Loucy (cell line): ENCODE results near the gene SLC9A9.

Experiments used
- H2AFZ ChIP-seq: fragments of 200-600 bp; sonication (generic); 2 replicates; pipeline ENCODE4 v1.6.0; 2016; ENCODE audit warnings: antibody characterized with exemption, mild to moderate bottlenecking, low read length, moderate library complexity
- H3F3A ChIP-seq: fragments of 200-600 bp; 2 replicates; pipeline ENCODE4 v1.6.0; 2016; ENCODE audit warnings: antibody characterized with exemption, low read depth, mild to moderate bottlenecking
- H3K27me3 ChIP-seq: fragments of 200-600 bp; sonication (generic); 2 replicates; pipeline ENCODE4 v1.6.1; 2014; ENCODE audit warnings: low read length, mild to moderate bottlenecking; ENCODE audit not compliant: insufficient read depth, poor library complexity, severe bottlenecking
- H3K36me3 ChIP-seq: fragments of 200-600 bp; sonication (generic); 2 replicates; pipeline ENCODE4 v1.6.1; 2016; ENCODE audit warnings: low read length; ENCODE audit not compliant: insufficient read depth
- H3K4me1 ChIP-seq: fragments of 200-600 bp; sonication (generic); 2 replicates; pipeline ENCODE4 v1.5.1; 2014; ENCODE audit warnings: low read length, mild to moderate bottlenecking; ENCODE audit not compliant: insufficient read depth, poor library complexity, severe bottlenecking
- H3K4me2 ChIP-seq: fragments of 200-600 bp; sonication (generic); 2 replicates; pipeline ENCODE4 v1.6.0; 2014; ENCODE audit warnings: antibody characterized with exemption, low read length, low read depth, mild to moderate bottlenecking; ENCODE audit not compliant: poor library complexity, severe bottlenecking
- H3K4me3 ChIP-seq: fragments of 200-600 bp; sonication (generic); 2 replicates; pipeline ENCODE4 v1.5.1; 2014; ENCODE audit warnings: low read length, mild to moderate bottlenecking, mixed read lengths; ENCODE audit not compliant: poor library complexity, severe bottlenecking
- H3K79me2 ChIP-seq: fragments of 200-600 bp; sonication (generic); 2 replicates; pipeline ENCODE4 v1.6.1; 2014; ENCODE audit warnings: low read length; ENCODE audit not compliant: insufficient read depth
- H3K9ac ChIP-seq: fragments of 200-600 bp; sonication (generic); 2 replicates; pipeline ENCODE4 v1.6.0; 2014; ENCODE audit warnings: mild to moderate bottlenecking, low read depth, low read length, moderate library complexity; ENCODE audit not compliant: poor library complexity, severe bottlenecking
- H3K9me2 ChIP-seq: fragments of 200-600 bp; sonication (generic); replicated peaks from 2 replicates; pipeline ENCODE4 v1.6.1; 2016; ENCODE audit warnings: low read depth, low read length, mixed read lengths
- H3K9me3 ChIP-seq: fragments of 200-600 bp; sonication (generic); 2 replicates; pipeline ENCODE4 v1.6.1; 2014; ENCODE audit warnings: mild to moderate bottlenecking, antibody characterized with exemption, low read length, low read depth; ENCODE audit not compliant: insufficient read depth
- H4K20me1 ChIP-seq: fragments of 200-600 bp; sonication (generic); 2 replicates; pipeline ENCODE4 v1.6.0; 2014; ENCODE audit warnings: antibody characterized with exemption, low read length, mild to moderate bottlenecking; ENCODE audit not compliant: insufficient read depth, poor library complexity, severe bottlenecking
- EZH2phosphoT487 ChIP-seq: fragments of 200-600 bp; IDR thresholded peaks from 2 replicates; pipeline ENCODE4 v1.6.1; 2018; ENCODE audit warnings: antibody characterized with exemption, mild to moderate bottlenecking, moderate library complexity, borderline replicate concordance
- TF ChIP-seq, protein P1 (sequence below): fragments of 200-600 bp; sonication (generic); conservative IDR thresholded peaks from 2 replicates; pipeline ENCODE4 v1.5.1; 2014; ENCODE audit warnings: mild to moderate bottlenecking, antibody characterized with exemption, low read length

SLC9A9 gene

DNA sequence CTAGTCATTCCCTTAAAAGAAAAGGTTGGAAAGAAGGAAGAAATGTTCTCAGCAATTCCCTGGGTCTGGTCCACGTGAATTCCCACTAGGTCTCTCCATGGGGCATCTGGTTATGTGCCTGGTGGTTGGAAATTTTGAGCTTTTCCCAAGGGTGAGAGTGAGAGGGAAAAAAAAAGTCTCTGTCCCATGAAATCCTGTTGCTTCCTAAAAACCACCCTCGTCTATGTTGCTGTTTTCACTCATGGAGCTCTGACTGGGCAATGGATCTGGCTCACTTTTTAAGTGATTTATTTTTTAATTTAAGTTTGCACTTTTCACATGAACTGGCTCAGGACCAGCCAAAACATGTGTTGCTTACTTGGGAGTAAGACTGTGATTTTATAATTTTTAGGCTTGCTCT lies 538.6 kb downstream of the SLC9A9 start:
- peaks cover 5% of the 10 kb centered on the region for H3K4me1 ChIP-seq
- no peaks in the 10 kb centered on the region for H3F3A ChIP-seq
- H3K9me3 ChIP-seq: no peaks in the 10 kb centered on the region
- H4K20me1 ChIP-seq: no peaks in the 10 kb centered on the region
- no peaks in the 10 kb centered on the region for H3K9me2 ChIP-seq
- H3K9ac ChIP-seq: no peak overlapping the region
- H3K79me2 ChIP-seq: no peaks in the 10 kb centered on the region
- no peak overlapping the region for H3K4me2 ChIP-seq
- H3K36me3 ChIP-seq: no peaks in the 10 kb centered on the region
- no peak overlapping the region for H3K4me3 ChIP-seq
- H2AFZ ChIP-seq: no peak overlapping the region
- H3K27me3 ChIP-seq: no peaks in the 10 kb centered on the region
- no peak for TF ChIP-seq EZH2phosphoT487
- TF ChIP-seq, protein P1, sequence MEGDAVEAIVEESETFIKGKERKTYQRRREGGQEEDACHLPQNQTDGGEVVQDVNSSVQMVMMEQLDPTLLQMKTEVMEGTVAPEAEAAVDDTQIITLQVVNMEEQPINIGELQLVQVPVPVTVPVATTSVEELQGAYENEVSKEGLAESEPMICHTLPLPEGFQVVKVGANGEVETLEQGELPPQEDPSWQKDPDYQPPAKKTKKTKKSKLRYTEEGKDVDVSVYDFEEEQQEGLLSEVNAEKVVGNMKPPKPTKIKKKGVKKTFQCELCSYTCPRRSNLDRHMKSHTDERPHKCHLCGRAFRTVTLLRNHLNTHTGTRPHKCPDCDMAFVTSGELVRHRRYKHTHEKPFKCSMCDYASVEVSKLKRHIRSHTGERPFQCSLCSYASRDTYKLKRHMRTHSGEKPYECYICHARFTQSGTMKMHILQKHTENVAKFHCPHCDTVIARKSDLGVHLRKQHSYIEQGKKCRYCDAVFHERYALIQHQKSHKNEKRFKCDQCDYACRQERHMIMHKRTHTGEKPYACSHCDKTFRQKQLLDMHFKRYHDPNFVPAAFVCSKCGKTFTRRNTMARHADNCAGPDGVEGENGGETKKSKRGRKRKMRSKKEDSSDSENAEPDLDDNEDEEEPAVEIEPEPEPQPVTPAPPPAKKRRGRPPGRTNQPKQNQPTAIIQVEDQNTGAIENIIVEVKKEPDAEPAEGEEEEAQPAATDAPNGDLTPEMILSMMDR: no peak

DNA sequence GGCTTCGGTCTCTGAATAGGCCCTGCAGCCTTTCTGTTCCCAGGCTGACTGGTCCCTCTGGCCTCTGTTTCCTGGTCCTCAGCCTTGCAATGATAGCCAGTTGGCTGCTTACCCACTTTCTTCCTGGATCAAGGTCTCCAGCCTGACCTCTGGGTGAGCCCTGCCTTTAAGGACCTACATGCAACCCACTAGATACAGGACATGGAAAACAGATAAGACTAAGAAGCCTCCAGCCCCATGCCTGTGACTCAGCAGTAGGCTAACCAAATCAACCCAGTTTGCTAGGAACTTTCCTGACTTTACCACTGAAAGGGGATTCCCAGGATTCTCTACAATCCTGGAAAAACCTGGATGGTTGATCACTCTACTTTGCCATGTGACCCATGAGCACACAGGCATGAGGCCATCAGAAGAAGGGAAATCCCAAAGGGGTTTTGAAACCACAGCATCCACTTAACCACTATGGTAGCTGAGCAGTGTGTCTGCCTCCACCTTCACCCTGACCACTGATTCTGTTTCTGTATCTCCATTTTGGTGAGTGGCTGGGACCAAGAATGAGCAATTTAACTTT lies 540.6 kb downstream of the SLC9A9 start:
- H3K4me3 ChIP-seq: no peak overlapping the region
- no peak overlapping the region for H3K4me2 ChIP-seq
- H3K4me1 ChIP-seq: peaks cover 5% of the 10 kb centered on the region
- no peaks in the 10 kb centered on the region for H3K9me2 ChIP-seq
- no peaks in the 10 kb centered on the region for H3K27me3 ChIP-seq
- no peaks in the 10 kb centered on the region for H4K20me1 ChIP-seq
- no peaks in the 10 kb centered on the region for H3K36me3 ChIP-seq
- no peaks in the 10 kb centered on the region for H3F3A ChIP-seq
- H2AFZ ChIP-seq: no peak overlapping the region
- TF ChIP-seq EZH2phosphoT487: no peak
- TF ChIP-seq, protein P1: no peak
- no peak overlapping the region for H3K9ac ChIP-seq
- no peaks in the 10 kb centered on the region for H3K79me2 ChIP-seq
- no peaks in the 10 kb centered on the region for H3K9me3 ChIP-seq

DNA sequence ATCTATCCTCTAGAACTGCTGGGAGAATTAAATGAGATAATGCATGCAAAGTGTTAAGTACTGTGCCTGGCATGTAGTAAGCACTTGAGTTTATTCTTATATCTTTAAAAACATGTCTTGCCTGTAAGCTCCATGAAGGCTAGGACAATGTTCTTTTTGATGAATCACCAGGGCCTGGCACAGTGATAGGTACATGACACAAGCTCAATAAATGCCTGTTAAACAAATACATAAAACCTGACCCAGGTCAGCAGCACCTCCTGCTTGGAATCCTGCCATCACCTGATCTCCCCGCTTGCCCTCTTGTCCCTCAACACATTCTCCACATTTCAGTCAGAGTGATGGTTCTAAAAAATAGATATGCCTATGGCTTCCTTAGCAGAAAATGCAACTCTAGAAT lies 541.9 kb downstream of the SLC9A9 start:
- no peaks in the 10 kb centered on the region for H3K36me3 ChIP-seq
- no peaks in the 10 kb centered on the region for H3K9me3 ChIP-seq
- no peak for TF ChIP-seq EZH2phosphoT487
- TF ChIP-seq, protein P1: no peak
- H3K4me2 ChIP-seq: no peak overlapping the region
- H2AFZ ChIP-seq: no peak overlapping the region
- no peak overlapping the region for H3K9ac ChIP-seq
- no peaks in the 10 kb centered on the region for H3K79me2 ChIP-seq
- no peaks in the 10 kb centered on the region for H3F3A ChIP-seq
- no peaks in the 10 kb centered on the region for H4K20me1 ChIP-seq
- H3K4me1 ChIP-seq: peaks cover 6% of the 10 kb centered on the region
- no peak overlapping the region for H3K4me3 ChIP-seq
- no peaks in the 10 kb centered on the region for H3K27me3 ChIP-seq
- H3K9me2 ChIP-seq: no peaks in the 10 kb centered on the region
